Iris pigment epithelial cell (primary cell): ENCODE results near the gene PID1.
A peak's percentile ranks its signal among the peaks of the same experiment; 100 is the strongest.

Source experiments
- DNase-seq: peaks from one replicate; pipeline ENCODE4 v3.0.0-alpha.2; 2011; ENCODE audit warnings: low read depth

Gene PID1

GRCh38 chr2:229022071-229022470, 249.0 kb downstream of the PID1 start:
- DNase-seq = no peak

GRCh38 chr2:229009816-229010215, 261.3 kb downstream of the PID1 start:
- no peak for DNase-seq

GRCh38 chr2:229003256-229003655, 267.8 kb downstream of the PID1 start:
- DNase-seq = peak; percentile 4

GRCh38 chr2:229001196-229001595, 269.9 kb downstream of the PID1 start:
- no peak for DNase-seq

- DNase-seq = no peak
These were observed 271.8 kb downstream of the PID1 start for GRCh38 chr2:228999326-228999725.

GRCh38 chr2:228988786-228989185, 282.3 kb downstream of the PID1 start:
- no peak for DNase-seq

- no peak for DNase-seq
These were observed 283.5 kb downstream of the PID1 start for GRCh38 chr2:228987441-228988155.

GRCh38 chr2:228986961-228987360, 284.1 kb downstream of the PID1 start:
- no peak for DNase-seq

GRCh38 chr2:228983700-228984099, 287.4 kb downstream of the PID1 start:
- no peak for DNase-seq

GRCh38 chr2:228974169-228974568, 296.9 kb downstream of the PID1 start:
- DNase-seq = no peak
